ENCODE results near the gene LETM1.

Gene LETM1

DNA sequence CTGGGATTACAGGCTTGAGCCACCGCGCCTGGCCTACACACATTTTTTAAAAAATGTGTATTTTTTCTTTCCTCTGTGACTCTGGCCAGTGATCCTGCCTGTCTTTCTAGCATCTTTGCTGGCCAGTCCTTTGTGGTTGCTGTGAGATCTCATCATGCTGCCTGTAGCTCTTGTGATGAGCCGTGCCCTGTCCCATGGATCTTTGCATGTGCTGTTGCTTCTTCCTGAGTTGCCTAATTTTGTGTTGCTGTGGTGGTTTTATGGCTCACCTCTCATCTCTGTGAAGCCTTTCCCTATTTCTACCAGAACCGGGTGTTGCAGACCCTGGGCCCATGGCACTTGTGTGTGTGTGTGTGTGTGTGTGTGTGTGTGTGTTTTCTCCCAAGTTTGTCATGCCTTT lies 23.5 kb upstream of the LETM1 start:
- no peak overlapping the region for H3K27ac ChIP-seq (ENCODE audit: insufficient read depth in 1 of 2, low read depth in 1 of 2, low read length in 2 of 2, poor library complexity in 1 of 2, severe bottlenecking in 2 of 2)
- H3K9me3 ChIP-seq (ENCODE audit: control extremely low read depth in 1 of 5, control insufficient read depth in 4 of 5, insufficient read depth in 2 of 5, low read depth in 1 of 5, low read length in 4 of 5): no peaks in the 10 kb centered on the region
- CTCF ChIA-PET: interaction anchor here (13.2 kb wide), 1 partner anchor 21 kb away, joined by 89 read pairs; no protein-coding TSS in a partner anchor
- no peaks in the 10 kb centered on the region for H3K27me3 ChIP-seq (replicated peaks in 2 of 5; ENCODE audit: control insufficient read depth in 4 of 5, insufficient read depth in 5 of 5, low read length in 4 of 5)
- peaks cover 2 to 43% (median 13%) of the 10 kb centered on the region in 4 experiments for H3K4me1 ChIP-seq (ENCODE audit: control extremely low read depth in 1 of 4, control insufficient read depth in 4 of 4, insufficient read depth in 4 of 4, low read length in 3 of 4)
- peaks cover 0 to 11% (median 0%) of the 10 kb centered on the region in 4 experiments for H3K36me3 ChIP-seq (ENCODE audit: control insufficient read depth in 4 of 4, insufficient read depth in 4 of 4, low read length in 3 of 4)
- WGBS (ENCODE audit: insufficient coverage): 93% methylated on average over 2 of the region's 4 CpGs
- DNase-seq: no peak
- POLR2A ChIA-PET: interaction anchor here (0.6 kb wide), 1 partner anchor 18 kb away, joined by 3 read pairs; no protein-coding TSS in a partner anchor
- H3K4me3 ChIP-seq (ENCODE audit: control insufficient read depth in 1 of 7, extremely low read depth in 1 of 7, insufficient read depth in 4 of 7, low read depth in 2 of 7, low read length in 6 of 7): no peak overlapping the region

DNA sequence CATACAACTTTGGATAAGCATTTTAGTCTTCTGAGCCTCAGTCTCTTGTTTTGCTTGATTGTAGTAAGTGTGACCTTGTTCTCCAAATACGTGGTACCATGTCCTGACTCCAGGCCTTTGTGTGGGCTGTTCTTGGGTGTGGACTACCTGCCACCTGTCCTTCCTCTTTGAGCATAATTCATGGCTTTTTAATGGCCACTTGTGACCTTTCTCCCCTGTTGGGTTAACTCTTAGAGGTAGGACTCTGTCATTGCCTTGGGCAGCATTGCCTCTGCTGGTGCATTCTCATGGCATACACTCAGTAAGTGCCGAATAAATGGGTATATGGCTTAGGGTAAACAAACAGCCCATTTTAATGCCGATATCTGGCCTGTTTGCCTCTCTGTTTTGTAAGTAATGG lies 18.2 kb upstream of the LETM1 start:
- Histone ChIP-seq H3K4me1 (ENCODE audit: control extremely low read depth in 1 of 4, control insufficient read depth in 4 of 4, insufficient read depth in 4 of 4, low read length in 3 of 4) (peaks cover 14 to 61% (median 41%) of the 10 kb centered on the region in 4 experiments), H3K9me3 (ENCODE audit: control extremely low read depth in 1 of 5, control insufficient read depth in 4 of 5, insufficient read depth in 2 of 5, low read depth in 1 of 5, low read length in 4 of 5) (no peaks in the 10 kb centered on the region), H3K27me3 (replicated peaks in 2 of 5; ENCODE audit: control insufficient read depth in 4 of 5, insufficient read depth in 5 of 5, low read length in 4 of 5) (no peaks in the 10 kb centered on the region), H3K4me3 (ENCODE audit: control insufficient read depth in 1 of 7, extremely low read depth in 1 of 7, insufficient read depth in 4 of 7, low read depth in 2 of 7, low read length in 6 of 7) (no peak overlapping the region), H3K27ac (ENCODE audit: insufficient read depth in 1 of 2, low read depth in 1 of 2, low read length in 2 of 2, poor library complexity in 1 of 2, severe bottlenecking in 2 of 2) (peak overlapping the region in 1 of 2 experiments; percentile 87), H3K36me3 (ENCODE audit: control insufficient read depth in 4 of 4, insufficient read depth in 4 of 4, low read length in 3 of 4) (peaks cover 0 to 5% (median 0%) of the 10 kb centered on the region in 4 experiments)
- WGBS (ENCODE audit: insufficient coverage): 100% methylated on average over 2 of the region's 3 CpGs
- ChIA-PET POLR2A (no interaction called here), CTCF (interaction anchor here (1.1 to 5.7 kb wide), 4 partner anchors 12 to 126 kb away, joined by 3 to 44 read pairs (median 9); no protein-coding TSS in a partner anchor)
- no peak for DNase-seq

DNA sequence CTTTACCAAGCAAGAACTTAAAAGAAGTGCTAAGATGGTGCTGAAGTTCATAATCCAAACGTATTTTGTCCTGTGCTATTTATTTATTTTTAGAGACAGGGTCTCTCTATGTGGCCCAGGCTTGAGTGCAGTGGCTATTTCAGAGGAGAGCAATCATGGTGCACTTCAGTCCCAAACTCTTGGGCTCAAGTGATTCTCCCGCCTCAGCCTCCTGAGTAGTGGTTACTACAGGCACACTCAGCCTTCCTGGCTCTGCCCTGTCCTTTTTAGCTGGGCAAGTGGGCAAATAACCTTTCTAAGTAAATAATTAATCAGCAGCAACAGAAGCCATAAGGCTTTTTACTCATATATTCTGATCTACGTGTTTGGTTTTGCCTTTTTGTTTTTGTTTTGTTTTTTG lies 17.8 kb upstream of the LETM1 start:
- H3K27ac ChIP-seq (ENCODE audit: insufficient read depth in 1 of 2, low read depth in 1 of 2, low read length in 2 of 2, poor library complexity in 1 of 2, severe bottlenecking in 2 of 2): peak overlapping the region in 1 of 2 experiments; percentile 87
- no peak for DNase-seq
- ChIA-PET CTCF (interaction anchor here (1.3 to 5.7 kb wide), 2 partner anchors 12 to 26 kb away, joined by 5 to 44 read pairs; no protein-coding TSS in a partner anchor), POLR2A (no interaction called here)
- no peaks in the 10 kb centered on the region for H3K27me3 ChIP-seq (replicated peaks in 2 of 5; ENCODE audit: control insufficient read depth in 4 of 5, insufficient read depth in 5 of 5, low read length in 4 of 5)
- H3K4me1 ChIP-seq (ENCODE audit: control extremely low read depth in 1 of 4, control insufficient read depth in 4 of 4, insufficient read depth in 4 of 4, low read length in 3 of 4): peaks cover 14 to 61% (median 41%) of the 10 kb centered on the region in 4 experiments
- peaks cover 0 to 5% (median 0%) of the 10 kb centered on the region in 4 experiments for H3K36me3 ChIP-seq (ENCODE audit: control insufficient read depth in 4 of 4, insufficient read depth in 4 of 4, low read length in 3 of 4)
- H3K9me3 ChIP-seq (ENCODE audit: control extremely low read depth in 1 of 5, control insufficient read depth in 4 of 5, insufficient read depth in 2 of 5, low read depth in 1 of 5, low read length in 4 of 5): no peaks in the 10 kb centered on the region
- WGBS (ENCODE audit: insufficient coverage): 100% methylated on average over 2 of the region's 3 CpGs
- H3K4me3 ChIP-seq (ENCODE audit: control insufficient read depth in 1 of 7, extremely low read depth in 1 of 7, insufficient read depth in 4 of 7, low read depth in 2 of 7, low read length in 6 of 7): no peak overlapping the region

DNA sequence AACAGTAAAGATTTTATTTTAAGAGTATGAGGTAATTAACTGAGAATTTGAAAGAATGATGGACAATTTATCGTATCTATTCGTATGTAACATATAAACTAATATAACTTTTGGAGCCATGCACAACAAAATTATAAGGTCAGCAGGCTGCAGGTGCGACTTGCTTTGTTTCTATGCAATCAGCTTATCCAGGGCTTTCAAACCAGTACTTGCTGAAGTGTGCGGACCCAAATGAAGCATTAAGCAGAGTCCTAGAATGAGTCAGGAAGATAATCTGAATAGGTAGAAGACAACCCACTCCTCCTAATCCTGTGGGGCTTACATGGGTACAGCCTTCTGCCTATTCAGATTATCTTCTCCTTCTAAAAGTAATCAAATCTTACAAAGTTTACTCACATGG lies 17.3 kb upstream of the LETM1 start:
- H3K36me3 ChIP-seq (ENCODE audit: control insufficient read depth in 4 of 4, insufficient read depth in 4 of 4, low read length in 3 of 4): peaks cover 0 to 5% (median 0%) of the 10 kb centered on the region in 4 experiments
- H3K4me3 ChIP-seq (ENCODE audit: control insufficient read depth in 1 of 7, extremely low read depth in 1 of 7, insufficient read depth in 4 of 7, low read depth in 2 of 7, low read length in 6 of 7): peak overlapping the region in 4 of 7 experiments; percentile 6 to 93 (median 83)
- no peak for DNase-seq
- WGBS (ENCODE audit: insufficient coverage): 83% methylated on average over 1 of the region's 4 CpGs
- H3K27ac ChIP-seq (ENCODE audit: insufficient read depth in 1 of 2, low read depth in 1 of 2, low read length in 2 of 2, poor library complexity in 1 of 2, severe bottlenecking in 2 of 2): peak overlapping the region in 1 of 2 experiments; percentile 87
- no peaks in the 10 kb centered on the region for H3K27me3 ChIP-seq (replicated peaks in 2 of 5; ENCODE audit: control insufficient read depth in 4 of 5, insufficient read depth in 5 of 5, low read length in 4 of 5)
- peaks cover 14 to 58% (median 39%) of the 10 kb centered on the region in 4 experiments for H3K4me1 ChIP-seq (ENCODE audit: control extremely low read depth in 1 of 4, control insufficient read depth in 4 of 4, insufficient read depth in 4 of 4, low read length in 3 of 4)
- POLR2A ChIA-PET: no interaction called here
- CTCF ChIA-PET: interaction anchor here (1.3 to 5.7 kb wide), 2 partner anchors 13 to 27 kb away, joined by 5 to 44 read pairs; no protein-coding TSS in a partner anchor
- no peaks in the 10 kb centered on the region for H3K9me3 ChIP-seq (ENCODE audit: control extremely low read depth in 1 of 5, control insufficient read depth in 4 of 5, insufficient read depth in 2 of 5, low read depth in 1 of 5, low read length in 4 of 5)

DNA sequence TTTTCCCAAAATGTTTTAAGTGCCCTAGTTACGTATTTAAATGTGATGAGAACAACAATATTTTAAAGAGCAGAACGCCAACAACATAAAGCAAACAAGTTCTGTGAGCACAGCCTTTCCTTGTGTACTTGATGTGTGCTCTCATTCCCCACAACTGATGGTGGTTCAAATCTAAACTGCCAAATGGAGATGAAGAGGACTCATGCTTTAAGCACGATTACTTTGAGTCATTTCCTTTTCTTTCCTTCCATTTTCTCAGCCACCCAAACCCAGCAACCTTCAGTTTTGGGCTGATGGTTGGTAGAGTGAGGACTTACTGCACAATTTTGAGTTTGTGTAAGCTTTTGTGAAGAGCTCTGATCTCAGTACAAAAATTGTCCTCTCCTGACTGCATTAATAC lies 16.9 kb upstream of the LETM1 start:
- Histone ChIP-seq H3K9me3 (ENCODE audit: control extremely low read depth in 1 of 5, control insufficient read depth in 4 of 5, insufficient read depth in 2 of 5, low read depth in 1 of 5, low read length in 4 of 5) (no peaks in the 10 kb centered on the region), H3K4me1 (ENCODE audit: control extremely low read depth in 1 of 4, control insufficient read depth in 4 of 4, insufficient read depth in 4 of 4, low read length in 3 of 4) (peaks cover 14 to 58% (median 39%) of the 10 kb centered on the region in 4 experiments), H3K36me3 (ENCODE audit: control insufficient read depth in 4 of 4, insufficient read depth in 4 of 4, low read length in 3 of 4) (peaks cover 0 to 5% (median 0%) of the 10 kb centered on the region in 4 experiments), H3K27ac (ENCODE audit: insufficient read depth in 1 of 2, low read depth in 1 of 2, low read length in 2 of 2, poor library complexity in 1 of 2, severe bottlenecking in 2 of 2) (peak overlapping the region in 1 of 2 experiments; percentile 87), H3K4me3 (ENCODE audit: control insufficient read depth in 1 of 7, extremely low read depth in 1 of 7, insufficient read depth in 4 of 7, low read depth in 2 of 7, low read length in 6 of 7) (peak overlapping the region in 5 of 7 experiments; percentile 6 to 93 (median 84)), H3K27me3 (replicated peaks in 2 of 5; ENCODE audit: control insufficient read depth in 4 of 5, insufficient read depth in 5 of 5, low read length in 4 of 5) (no peaks in the 10 kb centered on the region)
- ChIA-PET CTCF (interaction anchor here (1.3 to 5.7 kb wide), 2 partner anchors 13 to 27 kb away, joined by 5 to 44 read pairs; no protein-coding TSS in a partner anchor), POLR2A (no interaction called here)
- peak in 2 of 3 donors; percentile 49 to 61 for DNase-seq
- 100% methylated on average over 1 of the region's 3 CpGs for WGBS (ENCODE audit: insufficient coverage)

DNA sequence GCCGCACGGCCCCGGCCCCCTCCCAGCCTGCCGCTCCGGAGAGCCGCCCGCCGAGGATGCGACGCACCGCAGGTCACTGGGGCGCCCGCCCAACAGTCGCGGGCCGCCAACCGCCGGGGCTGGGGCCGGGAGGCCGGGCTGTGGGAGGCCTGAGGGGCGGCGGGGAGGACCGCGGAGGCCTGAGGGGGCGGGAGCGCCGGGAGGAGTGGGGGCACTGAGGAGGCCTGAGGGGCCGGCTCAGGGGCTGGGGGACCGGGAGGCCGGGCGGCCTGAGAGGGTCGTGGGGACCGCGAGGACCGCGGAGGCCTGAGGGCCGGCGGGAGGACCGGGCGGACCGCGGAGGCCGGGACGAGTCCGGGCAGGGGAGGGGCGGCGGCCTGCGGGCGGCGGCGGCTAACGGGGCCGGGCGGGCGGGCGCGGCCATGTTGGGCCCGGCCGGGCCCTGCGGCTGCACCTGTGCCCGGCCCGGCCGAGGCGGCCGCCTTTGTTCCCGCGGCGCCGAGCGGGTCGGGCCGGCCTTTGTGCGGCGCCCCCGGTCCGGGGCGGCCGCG lies 15.6 kb upstream of the LETM1 start:
- Histone ChIP-seq H3K27ac (ENCODE audit: insufficient read depth in 1 of 2, low read depth in 1 of 2, low read length in 2 of 2, poor library complexity in 1 of 2, severe bottlenecking in 2 of 2) (peak overlapping the region; percentile 66 to 87), H3K36me3 (ENCODE audit: control insufficient read depth in 4 of 4, insufficient read depth in 4 of 4, low read length in 3 of 4) (no peaks in the 10 kb centered on the region), H3K9me3 (ENCODE audit: control extremely low read depth in 1 of 5, control insufficient read depth in 4 of 5, insufficient read depth in 2 of 5, low read depth in 1 of 5, low read length in 4 of 5) (no peaks in the 10 kb centered on the region), H3K27me3 (replicated peaks in 2 of 5; ENCODE audit: control insufficient read depth in 4 of 5, insufficient read depth in 5 of 5, low read length in 4 of 5) (no peaks in the 10 kb centered on the region), H3K4me3 (ENCODE audit: control insufficient read depth in 1 of 7, extremely low read depth in 1 of 7, insufficient read depth in 4 of 7, low read depth in 2 of 7, low read length in 6 of 7) (peak overlapping the region; percentile 75 to 93 (median 82)), H3K4me1 (ENCODE audit: control extremely low read depth in 1 of 4, control insufficient read depth in 4 of 4, insufficient read depth in 4 of 4, low read length in 3 of 4) (peaks cover 12 to 47% (median 31%) of the 10 kb centered on the region in 4 experiments)
- 0% methylated on average over 45 of the region's 79 CpGs for WGBS (ENCODE audit: insufficient coverage)
- CTCF ChIA-PET: no interaction called here
- POLR2A ChIA-PET: no interaction called here
- DNase-seq: peak in 2 of 3 donors; percentile 19 to 71

All from common myeloid progenitor, CD34-positive (primary cell).